Transverse colon (tissue), 4 donors: ENCODE data around the gene DLL4.

Source experiments
- CTCF ChIP-seq, 5 experiments: fragments of 200-600 bp in 3 of 5; fragments of 450-650 bp in 2 of 5; sonication (generic) in 3 of 5; IDR thresholded peaks; 1 replicate in 2 of 5; 2 replicates in 3 of 5; pipeline ENCODE4 v1.5.1; 2016 to 2017; ENCODE audit warnings: antibody characterized with exemption in 5 of 5, inconsistent platforms in 3 of 5, mild to moderate bottlenecking in 2 of 5, moderate library complexity in 1 of 5
- POLR2AphosphoS5 ChIP-seq, 3 donors: sonication (generic); formaldehyde crosslinking; IDR thresholded peaks; one replicate each; pipeline ENCODE4 v1.6.1; 2016; ENCODE audit warnings: antibody characterized with exemption in 3 of 3

- no peak for TF ChIP-seq CTCF (IDR thresholded peaks at IDR 0.05)
- TF ChIP-seq POLR2AphosphoS5 (IDR thresholded peaks at IDR 0.05) = no peak
These were observed 40.0 kb upstream of the DLL4 start for GRCh38 chr15:40889112-40889511.
